GM18867 (cell line): ENCODE measurements around the gene RB1.
A peak's percentile ranks its signal among the peaks of the same experiment; 100 is the strongest.
"Not testable (repeated sequence)": the region's sequence is repeated elsewhere in the genome, so short reads cannot be mapped to it uniquely, and the experiment has no call there.

Experiments
- ATAC-seq: cut with Tn5 transposase; IDR thresholded peaks from one replicate; pipeline ENCODE4 v1.9.1; 2021; ENCODE audit warnings: mild to moderate bottlenecking, moderate library complexity; ENCODE audit not compliant: unreplicated experiment

Gene RB1

GRCh38 chr13:48297131-48297786 lies 6.3 kb upstream of the RB1 start:
- ATAC-seq: no peak

DNA sequence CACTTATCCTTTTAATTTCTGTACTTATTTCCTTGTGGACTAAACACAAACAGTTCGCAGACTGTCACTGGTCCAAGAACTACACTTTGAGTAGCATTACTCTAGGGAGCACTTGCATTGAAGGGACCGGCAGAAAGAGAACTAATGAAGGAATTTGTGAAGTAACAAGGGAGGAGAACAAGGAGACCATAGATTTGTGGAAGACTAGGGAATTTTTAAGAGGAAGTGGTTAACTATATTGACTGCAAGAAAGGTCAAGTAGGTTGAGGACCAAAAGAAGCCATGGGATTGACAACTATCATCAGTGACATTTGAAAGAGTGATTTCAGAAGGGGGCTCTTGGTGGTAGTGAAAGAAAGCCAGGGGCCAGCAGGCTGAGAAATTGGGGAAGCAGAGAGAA lies 4.0 kb upstream of the RB1 start:
- ATAC-seq: no peak

- peak; percentile 11 for ATAC-seq
These were observed 636 bp upstream of the RB1 start for GRCh38 chr13:48302871-48303358.

GRCh38 chr13:48304143-48304876 lies 759 bp downstream of the RB1 start:
- ATAC-seq: peak; percentile 67

DNA sequence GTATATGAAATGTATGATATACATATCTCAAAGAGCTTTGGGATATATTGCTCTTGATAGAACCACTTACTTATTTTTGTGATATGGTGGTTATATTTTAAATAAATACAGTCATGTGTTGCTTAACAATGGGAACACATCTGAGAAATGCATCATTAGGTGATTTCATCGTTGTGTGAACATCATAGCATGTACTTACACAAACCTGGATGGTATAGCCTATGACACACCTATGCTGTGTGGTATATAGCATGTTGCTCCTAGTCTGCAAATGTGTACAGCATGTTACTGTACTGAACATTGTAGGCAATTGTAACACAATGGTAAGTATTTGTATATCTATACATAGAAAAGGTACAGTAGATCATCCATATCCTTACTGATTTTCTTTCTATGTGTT lies 7.7 kb downstream of the RB1 start:
- no peak for ATAC-seq

- ATAC-seq: no peak
These were observed 12.6 kb downstream of the RB1 start for GRCh38 chr13:48315969-48316650.

DNA sequence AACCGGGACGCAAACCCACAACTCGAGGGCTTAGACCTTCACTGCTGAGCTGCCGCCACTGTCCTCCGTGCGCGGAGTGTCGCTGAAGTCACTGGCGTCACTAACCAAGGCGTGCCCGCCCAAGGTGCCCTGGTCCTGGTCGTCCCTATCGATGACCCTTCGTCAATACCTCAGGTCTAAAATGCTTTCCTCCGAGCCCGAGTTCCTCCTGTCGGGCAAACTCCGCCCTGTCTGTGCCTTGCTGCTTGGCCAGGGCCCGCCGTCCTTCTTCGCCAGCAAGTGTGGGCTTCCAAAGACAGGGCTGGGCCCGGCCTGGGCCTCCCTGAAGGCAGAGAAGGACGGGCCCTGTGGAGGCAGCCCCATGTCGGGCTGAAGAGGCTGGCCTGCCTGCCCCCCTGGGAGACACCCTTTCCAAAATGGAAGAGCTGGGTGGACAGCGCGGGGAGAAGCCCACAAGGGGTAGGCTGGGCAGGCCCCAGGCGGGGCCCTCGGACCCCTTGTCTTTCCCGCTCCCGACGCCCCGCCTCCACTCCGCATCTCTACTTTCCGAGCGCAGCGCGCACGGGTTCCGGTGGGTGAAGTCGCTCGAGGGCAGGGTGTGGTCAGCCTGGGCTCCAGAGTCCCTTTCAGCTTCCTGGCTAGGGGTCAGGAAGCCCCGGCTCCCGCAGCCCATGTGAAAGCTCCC lies 13.4 kb downstream of the RB1 start:
- ATAC-seq: no peak

DNA sequence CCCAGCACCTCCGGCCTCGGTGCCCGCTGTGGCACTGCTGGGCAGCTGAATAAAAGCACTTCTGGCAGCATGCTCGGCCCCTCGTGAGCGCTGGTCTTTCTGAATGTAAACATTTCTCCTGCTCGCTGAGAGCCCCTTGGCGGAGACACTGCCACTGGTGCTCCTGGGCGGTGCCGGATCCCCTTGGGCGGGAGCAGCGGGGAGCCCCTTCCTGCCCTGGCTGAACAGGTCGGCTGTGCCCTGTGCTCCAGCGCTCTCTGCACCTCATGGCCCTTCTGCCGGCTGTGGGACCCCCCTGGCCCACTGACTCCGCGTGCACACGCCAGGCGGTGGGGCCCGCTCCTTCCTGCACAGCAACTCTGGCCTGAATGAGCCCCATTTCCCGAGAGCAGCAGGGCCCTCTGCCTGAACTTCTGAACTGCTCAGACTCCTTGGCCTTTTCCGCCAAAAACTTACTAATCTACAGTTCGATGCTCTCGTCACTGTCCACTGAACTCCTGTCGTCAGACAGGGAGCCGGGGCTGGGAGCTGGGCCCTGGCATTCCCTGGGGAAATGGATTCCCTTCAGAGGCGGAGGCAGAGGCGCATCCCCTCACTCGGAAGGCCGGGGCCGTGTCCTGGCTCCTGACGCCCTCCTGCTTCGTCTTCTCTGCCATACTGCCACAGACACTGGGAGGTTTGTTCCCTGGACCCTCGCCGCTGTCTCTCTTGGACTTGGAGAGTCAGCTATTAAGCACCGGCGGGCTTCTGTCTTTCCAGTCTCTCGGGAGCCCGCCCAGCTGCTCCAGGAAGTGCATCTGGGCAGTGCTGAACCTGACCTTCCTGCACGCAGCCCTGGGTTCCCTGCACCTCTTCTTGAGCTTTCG lies 14.2 kb downstream of the RB1 start:
- ATAC-seq: no peak

- no peak for ATAC-seq
These were observed 14.8 kb downstream of the RB1 start for GRCh38 chr13:48318377-48318811.

DNA sequence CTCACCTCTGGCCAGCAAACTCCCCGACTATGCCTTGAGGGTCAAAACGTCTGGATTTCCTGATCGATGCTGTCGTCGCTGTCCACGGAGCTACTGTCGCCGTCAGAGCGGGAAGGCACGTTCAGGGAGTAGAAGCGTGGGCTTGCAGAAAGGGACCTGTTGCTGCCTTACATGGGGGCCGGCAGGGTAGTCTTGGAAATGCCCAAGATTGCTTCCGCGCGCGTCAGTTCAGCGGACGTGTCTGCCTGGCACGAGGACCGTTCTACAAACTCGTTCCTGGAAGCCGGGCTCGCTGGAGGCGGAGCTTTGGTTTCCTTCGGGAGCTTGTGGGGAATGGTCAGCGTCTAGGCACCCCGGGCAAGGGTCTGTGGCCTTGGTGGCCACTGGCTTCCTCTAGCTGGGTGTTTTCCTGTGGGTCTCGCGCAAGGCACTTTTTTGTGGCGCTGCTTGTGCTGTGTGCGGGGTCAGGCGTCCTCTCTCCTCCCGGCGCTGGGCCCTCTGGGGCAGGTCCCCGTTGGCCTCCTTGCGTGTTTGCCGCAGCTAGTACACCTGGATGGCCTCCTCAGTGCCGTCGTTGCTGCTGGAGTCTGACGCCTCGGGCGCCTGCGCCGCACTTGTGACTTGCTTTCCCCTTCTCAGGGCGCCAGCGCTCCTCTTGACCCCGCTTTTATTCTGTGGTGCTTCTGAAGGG lies 15.4 kb downstream of the RB1 start:
- ATAC-seq: no peak

DNA sequence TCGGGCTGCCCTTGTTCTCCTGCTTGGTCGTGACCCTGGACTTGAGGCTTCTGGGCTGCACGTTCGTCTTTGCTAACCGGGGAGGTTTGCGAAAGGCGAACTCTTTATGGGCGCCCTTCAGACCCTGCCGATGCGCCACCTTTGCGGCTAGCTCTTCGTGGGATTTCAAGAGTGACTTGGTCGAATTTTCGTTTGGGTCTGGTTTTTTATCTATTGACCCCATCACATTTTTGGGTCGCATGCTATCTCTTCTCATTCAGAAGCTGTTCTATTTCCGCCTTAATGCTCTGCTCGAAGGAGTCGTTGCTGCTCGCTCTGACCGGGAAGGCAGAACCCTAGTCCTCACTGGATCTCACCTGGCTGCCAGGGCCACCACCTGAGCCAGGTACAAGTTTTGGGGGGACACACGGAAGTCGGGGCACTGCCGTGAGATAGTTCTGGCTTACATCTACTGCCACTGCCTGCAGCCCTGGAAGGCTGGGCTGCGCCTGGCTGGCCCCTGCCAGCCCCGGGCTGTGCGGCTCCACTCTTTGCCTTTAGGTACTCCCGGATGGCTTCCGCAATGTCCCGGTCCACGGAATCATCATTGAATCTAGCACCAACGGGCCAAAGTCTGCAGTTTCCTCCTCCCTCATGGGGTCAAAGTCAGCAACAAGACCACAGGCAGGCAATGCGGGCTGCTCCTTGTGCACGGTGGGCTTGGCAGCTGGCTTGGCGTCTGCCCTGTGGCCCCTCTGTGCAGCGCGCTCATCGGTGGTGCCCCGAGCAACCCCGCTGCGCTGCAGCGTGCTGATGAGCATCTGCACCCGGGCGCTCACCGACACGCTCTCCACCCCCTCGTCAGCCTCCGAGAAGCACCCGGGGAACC lies 16.2 kb downstream of the RB1 start:
- no peak for ATAC-seq

GRCh38 chr13:48320399-48320790 lies 16.8 kb downstream of the RB1 start:
- ATAC-seq: no peak

DNA sequence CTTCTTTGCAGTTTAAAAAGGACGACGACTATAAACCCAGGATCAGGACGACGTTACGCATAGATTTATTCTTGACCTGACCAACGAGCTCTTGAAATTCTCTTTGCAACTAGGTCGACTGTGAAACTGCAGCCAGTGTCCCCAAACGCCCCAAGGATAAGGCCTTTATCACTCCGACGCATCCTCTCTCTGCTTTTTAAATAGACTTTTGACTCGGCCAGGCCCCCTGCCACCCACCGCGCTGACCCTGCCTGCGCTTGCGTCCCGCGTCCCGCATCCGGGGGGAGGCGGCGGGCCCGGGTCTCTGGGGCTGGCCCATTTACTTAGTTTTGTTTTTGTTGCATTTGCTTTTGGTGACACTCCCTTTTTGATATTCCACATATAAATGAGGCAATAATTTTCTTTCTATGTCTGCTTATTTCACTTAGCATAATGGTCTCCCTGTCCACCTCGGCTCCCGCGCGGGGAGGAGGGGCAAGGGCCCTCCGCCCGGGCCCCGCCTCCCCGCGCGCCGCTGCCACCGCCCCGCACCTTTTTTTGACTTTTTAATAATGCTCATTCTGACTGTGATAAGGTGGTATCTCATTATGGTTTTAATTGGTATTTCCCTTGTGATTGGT lies 17.4 kb downstream of the RB1 start:
- ATAC-seq: no peak

DNA sequence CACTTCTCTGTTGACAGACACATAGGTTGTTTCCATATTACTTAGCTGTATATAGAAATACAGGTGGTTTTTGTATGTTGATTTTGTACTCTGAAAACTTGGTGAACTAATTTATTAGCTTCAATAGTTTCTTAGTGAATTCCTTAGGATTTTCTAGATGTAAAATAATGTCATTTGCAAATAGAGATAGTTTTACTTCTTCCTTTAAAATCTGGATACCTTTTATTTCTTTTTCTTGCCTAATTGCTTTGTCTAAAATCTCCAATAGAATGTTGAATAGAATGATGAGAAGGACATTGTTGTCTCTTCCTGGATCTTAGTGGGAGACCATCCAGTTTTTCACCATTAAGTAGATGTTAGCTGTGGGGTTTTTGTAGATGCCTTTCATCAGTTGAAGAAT lies 18.7 kb downstream of the RB1 start:
- no peak for ATAC-seq

GRCh38 chr13:48333976-48334375 lies 30.4 kb downstream of the RB1 start:
- ATAC-seq: no peak

DNA sequence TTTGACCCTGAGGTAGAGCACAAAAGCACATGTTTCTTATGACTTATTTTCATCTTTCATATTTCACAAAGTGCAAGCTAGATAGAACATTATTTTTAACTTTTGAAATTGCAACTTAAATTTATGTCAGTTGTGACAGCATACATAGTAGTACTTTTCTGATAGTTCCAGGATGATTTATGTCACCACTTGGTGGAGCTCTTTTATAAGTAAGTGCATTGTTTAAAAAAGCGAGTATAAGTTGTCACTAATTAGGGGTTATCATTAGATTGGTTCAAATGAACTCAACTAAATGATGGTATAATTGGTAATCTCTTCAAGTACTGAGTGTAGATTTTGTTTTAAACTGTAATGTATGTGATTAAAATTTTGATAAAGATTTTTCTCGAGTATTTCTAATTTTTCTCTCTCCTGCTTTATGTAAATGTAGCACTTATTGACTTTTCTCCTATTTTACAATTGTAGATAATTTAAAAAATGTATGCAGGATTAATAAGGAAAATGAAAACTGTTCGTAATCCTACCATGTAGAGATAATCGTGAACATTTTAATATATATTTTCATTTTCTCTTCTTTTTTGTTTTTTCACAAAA lies 31.1 kb downstream of the RB1 start:
- ATAC-seq: no peak

GRCh38 chr13:48339198-48339597 lies 35.6 kb downstream of the RB1 start:
- not testable (repeated sequence) for ATAC-seq

- no peak for ATAC-seq
These were observed 40.7 kb downstream of the RB1 start for GRCh38 chr13:48344264-48344663.
